Peyer's patch (tissue), 4 donors: ENCODE data around the gene SRRM3.
"Not testable (repeated sequence)": the region's sequence is repeated elsewhere in the genome, so short reads cannot be mapped to it uniquely, and the experiment has no call there.

Experiments used
- CTCF ChIP-seq, 6 experiments: fragments of 450-650 bp in 4 of 6; fragments of 200-600 bp in 2 of 6; sonication (generic) in 1 of 6; IDR thresholded peaks; one replicate each; pipeline ENCODE4 v1.5.1; 2017 to 2019; ENCODE audit warnings: antibody characterized with exemption in 6 of 6, mild to moderate bottlenecking in 3 of 6, moderate library complexity in 1 of 6
- POLR2A ChIP-seq, 2 donors: fragments of 450-650 bp; IDR thresholded peaks; one replicate each; pipeline ENCODE4 v1.5.1; 2017; ENCODE audit warnings: antibody characterized with exemption in 2 of 2, mild to moderate bottlenecking in 2 of 2, moderate library complexity in 2 of 2

GRCh38 chr7:76290847-76291350 lies 89.2 kb downstream of the SRRM3 start:
- not testable (repeated sequence) for TF ChIP-seq CTCF, POLR2A (IDR thresholded peaks at IDR 0.05)
